CD14-positive monocyte (primary cell): Measurements from ENCODE around the gene GRK5. TPM values are rescaled to one million over a fixed set of nuclear protein-coding genes. Genes with fewer than 3 reads are reported as not detected.
A peak's percentile ranks its signal among the peaks of the same experiment; 100 is the strongest.

Experiments
- DNase-seq, 3 donors: peaks; one replicate each; pipeline ENCODE4 v3.0.0-alpha.2; 2011 to 2022
- H2AFZ ChIP-seq: 2 replicates; pipeline ENCODE4 v1.6.0; 2012; ENCODE audit warnings: mild to moderate bottlenecking, low read depth, low read length, inconsistent platforms; ENCODE audit not compliant: insufficient read depth, poor library complexity, severe bottlenecking
- H3K27ac ChIP-seq, 2 donors: 1 replicate in 1 of 2; 2 replicates in 1 of 2; pipeline ENCODE4 v1.5.1; 2012 to 2013; ENCODE audit warnings: low read length in 2 of 2, control low read depth in 1 of 2, inconsistent platforms in 1 of 2, low read depth in 1 of 2, mild to moderate bottlenecking in 1 of 2
- H3K27me3 ChIP-seq, 2 donors: one replicate each; pipeline versions ENCODE4 v1.6.0 to v1.6.1; 2011 to 2013; ENCODE audit warnings: low read length in 2 of 2; ENCODE audit not compliant: control insufficient read depth in 2 of 2, insufficient read depth in 2 of 2
- H3K36me3 ChIP-seq, 2 donors: replicated peaks in 1 of 2; 1 replicate in 1 of 2; 2 replicates in 1 of 2; pipeline versions ENCODE4 v1.5.1 to v1.6.1; 2012 to 2013; ENCODE audit warnings: low read length in 2 of 2, control low read depth in 1 of 2, inconsistent platforms in 1 of 2, mild to moderate bottlenecking in 1 of 2; ENCODE audit not compliant: insufficient read depth in 2 of 2, control insufficient read depth in 1 of 2
- H3K4me1 ChIP-seq, 2 donors: 1 replicate in 1 of 2; 2 replicates in 1 of 2; pipeline versions ENCODE4 v1.5.1 to v1.6.1; 2012 to 2013; ENCODE audit warnings: low read length in 2 of 2, control low read depth in 1 of 2, inconsistent platforms in 1 of 2, mild to moderate bottlenecking in 1 of 2, moderate library complexity in 1 of 2; ENCODE audit not compliant: insufficient read depth in 2 of 2, control insufficient read depth in 1 of 2
- H3K4me2 ChIP-seq: replicated peaks from 2 replicates; pipeline ENCODE3; 2012; ENCODE audit warnings: low read length, moderate library complexity, mild to moderate bottlenecking; ENCODE audit not compliant: poor library complexity, severe bottlenecking; ENCODE audit errors: extremely low read depth
- H3K4me3 ChIP-seq, 3 experiments: fragments of 200-600 bp in 1 of 3; sonication (generic) in 1 of 3; replicated peaks in 1 of 3; 1 replicate in 2 of 3; 2 replicates in 1 of 3; pipeline ENCODE4 v1.5.1; 2011 to 2013; ENCODE audit warnings: low read length in 3 of 3, mild to moderate bottlenecking in 3 of 3, control low read depth in 2 of 3, low read depth in 2 of 3, inconsistent platforms in 1 of 3, moderate library complexity in 1 of 3
- H3K79me2 ChIP-seq: 2 replicates; pipeline ENCODE4 v1.6.0; 2012; ENCODE audit warnings: mild to moderate bottlenecking, control low read depth, inconsistent platforms, low read length, moderate library complexity; ENCODE audit not compliant: insufficient read depth
- H3K9ac ChIP-seq: 2 replicates; pipeline ENCODE4 v1.6.0; 2017; ENCODE audit warnings: low read length, mild to moderate bottlenecking; ENCODE audit not compliant: insufficient read depth, poor library complexity, severe bottlenecking
- H3K9me3 ChIP-seq, 2 donors: replicated peaks in 1 of 2; 1 replicate in 1 of 2; 2 replicates in 1 of 2; pipeline versions ENCODE4 v1.5.1 to v1.6.1; 2012 to 2013; ENCODE audit warnings: low read length in 2 of 2, control low read depth in 1 of 2; ENCODE audit not compliant: control insufficient read depth in 1 of 2, insufficient read depth in 1 of 2
- H4K20me1 ChIP-seq: 2 replicates; pipeline ENCODE4 v1.6.0; 2012; ENCODE audit warnings: mild to moderate bottlenecking, low read length, control low read depth, moderate library complexity; ENCODE audit not compliant: insufficient read depth
- H3K27ac Mint-ChIP-seq, 7 donors: one replicate each; pipeline ENCODE4 v1.8.0; 2020; ENCODE audit warnings: mild to moderate bottlenecking in 7 of 7, mixed read lengths in 7 of 7, moderate library complexity in 6 of 7, inconsistent platforms in 2 of 7
- H3K27me3 Mint-ChIP-seq, 3 donors: one replicate each; pipeline ENCODE4 v1.8.0; 2021 to 2022; ENCODE audit warnings: low read depth in 3 of 3, mild to moderate bottlenecking in 3 of 3, mixed read lengths in 3 of 3, moderate library complexity in 3 of 3, inconsistent platforms in 1 of 3
- H3K36me3 Mint-ChIP-seq, 2 donors: one replicate each; pipeline ENCODE4 v1.8.0; 2020; ENCODE audit warnings: mixed read lengths in 2 of 2, inconsistent platforms in 1 of 2, mild to moderate bottlenecking in 1 of 2
- H3K4me1 Mint-ChIP-seq: one replicate; pipeline ENCODE4 v1.8.0; 2020; ENCODE audit warnings: mild to moderate bottlenecking, mixed read lengths
- H3K4me3 Mint-ChIP-seq, 2 donors: one replicate each; pipeline ENCODE4 v1.8.0; 2020; ENCODE audit warnings: mild to moderate bottlenecking in 2 of 2, mixed read lengths in 2 of 2, moderate library complexity in 1 of 2
- H3K9me3 Mint-ChIP-seq, 7 donors: one replicate each; pipeline ENCODE4 v1.8.0; 2020 to 2022; ENCODE audit warnings: mixed read lengths in 7 of 7, mild to moderate bottlenecking in 6 of 7, moderate library complexity in 6 of 7, inconsistent platforms in 2 of 7
- WGBS: methylation state at CpG from one replicate; pipeline ENCODE4 v1.1.5; 2013; ENCODE audit warnings: missing lambda C conversion rate; ENCODE audit not compliant: insufficient coverage; 5-methylcytosine and 5-hydroxymethylcytosine counted together
- intact Hi-C, 2 donors: fragments of 100-400 bp; cut with micrococcal nuclease; formaldehyde crosslinking; loops; one replicate each; pipeline versions ENCODE4 v1.15.0 to v1.15.1; 2023
- polyA plus RNA-seq, 3 donors: library from polyadenylated mRNA; depleted of rRNA in 1 of 3; unstranded in 2 of 3; stranded (reverse) in 1 of 3; fragments of 300-500 nt in 2 of 3; fragments of >200 nt in 1 of 3; fragmentation: Illumina TruSeq in 2 of 3; gene quantifications; 1 replicate in 2 of 3; 2 replicates in 1 of 3; pipeline ENCODE4 v1.2.3, GENCODE V29; 2012 to 2021
- TF ChIP-seq, protein P1 (sequence below): fragments of 200-600 bp; IDR thresholded peaks from one replicate; pipeline ENCODE4 v1.8.0; 2022; ENCODE audit warnings: antibody characterized with exemption, mild to moderate bottlenecking

GRK5 gene
- polyA plus RNA-seq, 3 donors, result 1.2 to 6.5 (median 2.8) TPM

DNA sequence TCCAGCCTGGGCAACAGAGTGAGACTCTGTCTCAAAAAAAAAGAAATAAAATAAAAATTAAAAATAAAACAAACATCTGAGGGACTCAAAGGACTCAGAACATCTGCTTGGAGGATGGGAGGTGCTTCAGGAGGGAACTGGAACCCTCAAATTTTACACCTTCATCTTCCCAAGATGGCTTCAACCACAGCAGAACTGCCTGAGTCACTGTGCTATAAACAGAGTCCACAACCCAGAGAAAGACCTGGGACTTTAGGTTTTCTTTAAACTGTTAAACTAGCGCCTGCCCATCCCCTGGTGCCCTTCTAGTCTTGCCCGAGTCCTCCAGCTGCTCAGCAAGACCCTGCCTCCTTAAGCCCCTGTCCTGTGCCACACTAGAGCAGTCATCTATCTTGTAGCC, 294.3 kb downstream of the GRK5 start:
- no peak for DNase-seq
- H3K4me2 ChIP-seq, result no peak overlapping the region
- H3K36me3 ChIP-seq, result peaks cover 23 to 62% of the 10 kb centered on the region in 2 donors
- H3K9me3 Mint-ChIP-seq, result peaks cover 0 to 1% (median 0%) of the 10 kb centered on the region in 7 donors
- peaks cover 50 to 69% of the 10 kb centered on the region in 2 donors for H3K36me3 Mint-ChIP-seq
- 86% methylated on average over 1 of the region's 2 CpGs for WGBS
- TF ChIP-seq, protein P1, sequence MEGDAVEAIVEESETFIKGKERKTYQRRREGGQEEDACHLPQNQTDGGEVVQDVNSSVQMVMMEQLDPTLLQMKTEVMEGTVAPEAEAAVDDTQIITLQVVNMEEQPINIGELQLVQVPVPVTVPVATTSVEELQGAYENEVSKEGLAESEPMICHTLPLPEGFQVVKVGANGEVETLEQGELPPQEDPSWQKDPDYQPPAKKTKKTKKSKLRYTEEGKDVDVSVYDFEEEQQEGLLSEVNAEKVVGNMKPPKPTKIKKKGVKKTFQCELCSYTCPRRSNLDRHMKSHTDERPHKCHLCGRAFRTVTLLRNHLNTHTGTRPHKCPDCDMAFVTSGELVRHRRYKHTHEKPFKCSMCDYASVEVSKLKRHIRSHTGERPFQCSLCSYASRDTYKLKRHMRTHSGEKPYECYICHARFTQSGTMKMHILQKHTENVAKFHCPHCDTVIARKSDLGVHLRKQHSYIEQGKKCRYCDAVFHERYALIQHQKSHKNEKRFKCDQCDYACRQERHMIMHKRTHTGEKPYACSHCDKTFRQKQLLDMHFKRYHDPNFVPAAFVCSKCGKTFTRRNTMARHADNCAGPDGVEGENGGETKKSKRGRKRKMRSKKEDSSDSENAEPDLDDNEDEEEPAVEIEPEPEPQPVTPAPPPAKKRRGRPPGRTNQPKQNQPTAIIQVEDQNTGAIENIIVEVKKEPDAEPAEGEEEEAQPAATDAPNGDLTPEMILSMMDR, result no peak
- no peaks in the 10 kb centered on the region for H3K27me3 ChIP-seq
- H3K4me1 ChIP-seq, result no peaks in the 10 kb centered on the region
- no peak overlapping the region for H3K4me3 Mint-ChIP-seq
- H3K27ac ChIP-seq, result no peak overlapping the region
- H3K27me3 Mint-ChIP-seq, result no peaks in the 10 kb centered on the region
- no peak overlapping the region for H3K9ac ChIP-seq
- no peak overlapping the region for H3K27ac Mint-ChIP-seq
- H3K4me1 Mint-ChIP-seq, result no peaks in the 10 kb centered on the region
- no peaks in the 10 kb centered on the region for H3K9me3 ChIP-seq
- no peak overlapping the region for H3K4me3 ChIP-seq
- H2AFZ ChIP-seq, result no peak overlapping the region
- H3K79me2 ChIP-seq, result no peaks in the 10 kb centered on the region
- intact Hi-C loops, result no loop called here
- peaks cover 2% of the 10 kb centered on the region for H4K20me1 ChIP-seq

DNA sequence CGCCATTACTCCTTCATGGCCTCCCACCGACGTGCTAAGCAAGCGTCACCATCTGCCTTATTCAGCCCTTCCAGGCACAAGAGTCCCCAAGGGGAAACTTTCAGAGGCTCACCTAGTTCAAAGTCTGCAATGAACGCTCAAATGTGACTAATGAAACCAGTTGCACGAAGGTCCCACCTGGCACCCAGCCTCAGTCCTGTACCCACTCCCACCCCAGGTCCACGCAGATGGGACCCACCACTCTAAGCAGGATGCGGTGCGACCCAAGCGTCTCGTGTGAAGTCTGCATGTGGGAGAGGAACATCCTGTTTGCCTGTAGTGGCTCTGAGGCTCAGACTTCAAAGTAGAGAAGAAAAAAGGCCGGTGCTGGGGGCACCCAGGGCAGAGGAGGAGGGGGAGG, 294.8 kb downstream of the GRK5 start:
- no peaks in the 10 kb centered on the region for H3K4me1 ChIP-seq

More for the DNA sequence above, 294.8 kb downstream of the GRK5 start:
- no peak overlapping the region for H3K4me2 ChIP-seq
- H3K4me3 ChIP-seq, result no peak overlapping the region
- H3K27me3 Mint-ChIP-seq, result no peaks in the 10 kb centered on the region
- peaks cover 27 to 67% of the 10 kb centered on the region in 2 donors for H3K36me3 ChIP-seq
- no peaks in the 10 kb centered on the region for H3K9me3 ChIP-seq
- peak overlapping the region; percentile 27 for H3K9ac ChIP-seq
- no peaks in the 10 kb centered on the region for H3K79me2 ChIP-seq
- H2AFZ ChIP-seq, result no peak overlapping the region
- H3K4me3 Mint-ChIP-seq, result no peak overlapping the region
- H3K36me3 Mint-ChIP-seq, result peaks cover 55 to 74% of the 10 kb centered on the region in 2 donors
- WGBS, result 57% methylated on average over 5 of the region's 12 CpGs
- H3K4me1 Mint-ChIP-seq, result no peaks in the 10 kb centered on the region
- H3K27me3 ChIP-seq, result no peaks in the 10 kb centered on the region
- TF ChIP-seq, protein P1, result no peak
- intact Hi-C loops, result no loop called here
- peaks cover 0 to 1% (median 0%) of the 10 kb centered on the region in 7 donors for H3K9me3 Mint-ChIP-seq
- DNase-seq, result no peak
- H3K27ac ChIP-seq, result no peak overlapping the region
- H3K27ac Mint-ChIP-seq, result no peak overlapping the region
- peaks cover 2% of the 10 kb centered on the region for H4K20me1 ChIP-seq
